Central memory CD8-positive, alpha-beta T cell (primary cell): ENCODE measurements around the gene ARFGEF3.
"Not testable (repeated sequence)": the region's sequence is repeated elsewhere in the genome, so short reads cannot be mapped to it uniquely, and the experiment has no call there.

Experiments used
- ATAC-seq: fragments of 150-1000 bp; cut with Tn5 transposase; replicated peaks from 2 replicates; pipeline ENCODE4 v1.10.0; 2022; ENCODE audit warnings: mild to moderate bottlenecking, moderate FRiP score, moderate number of reproducible peaks; ENCODE audit not compliant: poor library complexity, severe bottlenecking; ENCODE audit errors: extremely low read depth
- DNase-seq, 2 donors: peaks; one replicate each; pipeline ENCODE4 v3.0.0; 2021; ENCODE audit warnings: low spot score in 2 of 2
- H3K27ac Mint-ChIP-seq: one replicate; pipeline ENCODE4 v1.8.0; 2022; ENCODE audit warnings: low read depth, mild to moderate bottlenecking, moderate library complexity, mixed read lengths
- H3K27me3 Mint-ChIP-seq: one replicate; pipeline ENCODE4 v1.8.0; 2022; ENCODE audit warnings: mixed read lengths
- H3K36me3 Mint-ChIP-seq: one replicate; pipeline ENCODE4 v1.8.0; 2022; ENCODE audit warnings: mild to moderate bottlenecking, moderate library complexity, mixed read lengths; ENCODE audit not compliant: insufficient read depth
- H3K4me1 Mint-ChIP-seq: one replicate; pipeline ENCODE4 v1.8.0; 2022; ENCODE audit warnings: mixed read lengths
- H3K4me3 Mint-ChIP-seq: one replicate; pipeline ENCODE4 v1.8.0; 2022; ENCODE audit warnings: mild to moderate bottlenecking, moderate library complexity, mixed read lengths
- H3K9me3 Mint-ChIP-seq: one replicate; pipeline ENCODE4 v1.8.0; 2022; ENCODE audit warnings: mixed read lengths

Gene ARFGEF3

DNA sequence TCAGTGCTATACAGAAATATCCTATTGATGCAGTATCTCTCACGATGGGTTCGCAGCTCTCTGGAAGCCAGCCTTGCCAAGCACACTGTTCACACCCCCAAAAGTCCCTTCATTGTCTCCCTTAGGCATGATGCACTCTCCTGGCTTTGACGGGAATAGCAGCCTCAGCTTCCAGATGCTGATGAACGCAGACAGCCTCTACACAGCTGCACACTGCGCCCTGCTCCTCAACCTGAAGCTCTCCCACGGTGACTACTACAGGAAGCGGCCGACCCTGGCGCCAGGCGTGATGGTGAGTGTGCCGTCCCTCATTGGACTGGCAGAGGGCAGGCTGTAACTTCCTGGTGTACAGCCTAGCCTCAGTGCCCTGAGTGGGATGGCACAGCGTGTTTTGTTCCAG is 116.6 kb downstream of the ARFGEF3 start:
- Mint-ChIP-seq H3K9me3 (no peaks in the 10 kb centered on the region), H3K4me3 (no peak overlapping the region), H3K27me3 (peaks cover 9% of the 10 kb centered on the region), H3K4me1 (no peaks in the 10 kb centered on the region), H3K36me3 (no peaks in the 10 kb centered on the region), H3K27ac (no peak overlapping the region)
- DNase-seq = no peak
- ATAC-seq = no peak

GRCh38 chr6:138285800-138286199 is 124.1 kb downstream of the ARFGEF3 start:
- no peaks in the 10 kb centered on the region for H3K36me3 Mint-ChIP-seq
- H3K4me3 Mint-ChIP-seq = no peak overlapping the region
- peaks cover 18% of the 10 kb centered on the region for H3K27me3 Mint-ChIP-seq

DNA sequence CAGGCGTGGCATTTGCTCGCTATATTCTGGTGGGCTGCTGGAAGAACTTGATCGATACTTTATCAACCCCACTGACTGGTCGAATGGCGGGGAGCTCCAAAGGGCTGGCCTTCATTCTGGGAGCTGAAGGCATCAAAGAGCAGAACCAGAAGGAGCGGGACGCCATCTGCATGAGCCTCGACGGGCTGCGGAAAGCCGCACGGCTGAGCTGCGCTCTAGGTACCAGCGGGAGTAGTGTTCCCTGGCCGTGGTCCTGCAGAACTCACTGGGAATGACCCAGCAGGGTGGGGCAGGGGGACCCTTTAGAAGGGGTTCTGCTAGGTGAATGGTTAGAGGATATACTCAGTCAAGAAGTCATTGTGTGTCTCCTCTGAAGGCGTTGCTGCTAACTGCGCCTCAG is 125.0 kb downstream of the ARFGEF3 start:
- H3K36me3 Mint-ChIP-seq = no peaks in the 10 kb centered on the region
- H3K27me3 Mint-ChIP-seq = peaks cover 18% of the 10 kb centered on the region
- H3K27ac Mint-ChIP-seq = no peak overlapping the region
- H3K9me3 Mint-ChIP-seq = no peaks in the 10 kb centered on the region
- ATAC-seq = no peak
- H3K4me1 Mint-ChIP-seq = no peaks in the 10 kb centered on the region
- H3K4me3 Mint-ChIP-seq = no peak overlapping the region
- DNase-seq = no peak

More at GRCh38 chr6:138285800-138286199, 124.1 kb downstream of the ARFGEF3 start:
- DNase-seq (no peak), ATAC-seq (no peak)
- no peaks in the 10 kb centered on the region for H3K4me1 Mint-ChIP-seq
- H3K27ac Mint-ChIP-seq = no peak overlapping the region
- no peaks in the 10 kb centered on the region for H3K9me3 Mint-ChIP-seq

DNA sequence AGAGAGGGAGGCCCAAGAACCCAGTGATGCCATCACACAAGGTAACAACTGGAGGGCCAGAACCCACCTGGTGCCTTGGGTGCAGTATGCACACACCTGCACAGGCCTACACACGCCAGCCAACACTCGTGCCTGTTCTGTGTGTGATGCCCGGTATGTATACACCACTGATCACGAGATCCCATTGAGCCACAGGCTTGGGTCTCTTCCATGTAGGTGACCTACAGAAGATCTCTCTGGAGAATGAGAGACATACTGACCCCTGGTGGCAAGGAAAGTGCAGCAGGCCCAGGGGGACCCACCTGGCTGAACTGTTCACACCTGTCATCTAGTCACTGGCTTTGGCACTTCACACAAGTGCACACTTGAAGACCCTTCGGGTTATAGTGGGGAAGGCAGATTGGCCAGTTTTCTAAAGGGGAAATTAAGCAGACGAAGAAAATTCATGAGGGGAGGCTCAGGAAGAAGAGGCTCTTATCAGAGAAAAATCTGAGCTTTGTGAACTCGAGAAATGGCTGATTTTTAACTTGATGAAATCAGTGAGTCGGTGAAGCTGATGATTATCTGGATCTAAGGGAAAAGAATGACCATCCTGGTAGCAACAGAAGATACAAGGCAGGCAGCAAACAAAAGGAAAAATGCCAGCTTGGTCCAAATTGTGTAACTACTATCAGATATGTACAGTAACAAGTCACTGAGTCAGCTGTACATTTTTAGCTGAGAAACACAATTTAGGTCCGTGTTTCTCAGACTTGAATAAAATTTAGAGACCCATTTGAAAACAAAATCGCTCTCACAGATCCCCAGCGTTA is 125.6 kb downstream of the ARFGEF3 start:
- Mint-ChIP-seq H3K9me3 (no peaks in the 10 kb centered on the region), H3K36me3 (no peaks in the 10 kb centered on the region), H3K27me3 (peaks cover 18% of the 10 kb centered on the region), H3K27ac (no peak overlapping the region), H3K4me3 (no peak overlapping the region), H3K4me1 (no peaks in the 10 kb centered on the region)
- ATAC-seq (no peak), DNase-seq (peak in 1 of 2 donors; percentile 19)

GRCh38 chr6:138288428-138289085 is 126.8 kb downstream of the ARFGEF3 start:
- H3K27ac Mint-ChIP-seq, H3K4me3 Mint-ChIP-seq, H3K4me1 Mint-ChIP-seq, H3K9me3 Mint-ChIP-seq, H3K36me3 Mint-ChIP-seq, ATAC-seq, DNase-seq: not testable (repeated sequence)
- peaks cover 18% of the 10 kb centered on the region for H3K27me3 Mint-ChIP-seq

- peak; percentile 28 for ATAC-seq
- no peaks in the 10 kb centered on the region for H3K36me3 Mint-ChIP-seq
- no peak overlapping the region for H3K4me3 Mint-ChIP-seq
- H3K9me3 Mint-ChIP-seq = no peaks in the 10 kb centered on the region
- no peak overlapping the region for H3K27ac Mint-ChIP-seq
- H3K4me1 Mint-ChIP-seq = no peaks in the 10 kb centered on the region
- no peak for DNase-seq
- H3K27me3 Mint-ChIP-seq = peaks cover 18% of the 10 kb centered on the region
Observed at GRCh38 chr6:138289739-138290138, 128.0 kb downstream of the ARFGEF3 start.

DNA sequence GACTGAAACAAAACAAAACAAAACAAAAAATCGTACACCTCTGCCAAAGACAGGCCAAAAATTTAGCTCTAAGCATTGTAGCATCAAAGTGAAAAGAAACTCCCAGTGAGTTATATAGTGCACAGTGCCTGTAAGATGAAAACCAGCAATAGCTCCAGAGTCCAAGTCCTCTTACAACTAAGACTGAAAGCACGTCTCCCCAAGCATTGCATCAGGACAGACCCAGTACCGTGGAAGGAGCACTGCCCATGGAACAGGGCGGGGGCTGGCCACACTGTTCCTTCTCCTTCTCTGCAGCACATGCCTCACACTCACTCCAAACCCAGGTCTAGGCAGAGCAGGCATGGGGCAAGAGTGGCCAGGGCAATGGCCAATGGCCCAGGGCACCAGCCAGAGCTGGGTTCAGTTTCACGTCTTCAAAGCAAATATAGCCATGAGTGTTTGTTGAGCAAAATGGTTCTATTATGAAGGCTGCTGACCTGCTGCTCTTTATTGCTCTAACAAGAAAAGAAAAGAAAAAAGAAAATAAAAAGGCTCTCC is 128.8 kb downstream of the ARFGEF3 start:
- ATAC-seq (no peak), DNase-seq (no peak)
- no peaks in the 10 kb centered on the region for H3K4me1 Mint-ChIP-seq
- H3K36me3 Mint-ChIP-seq = no peaks in the 10 kb centered on the region
- H3K27ac Mint-ChIP-seq = no peak overlapping the region
- H3K4me3 Mint-ChIP-seq = no peak overlapping the region
- no peaks in the 10 kb centered on the region for H3K9me3 Mint-ChIP-seq
- H3K27me3 Mint-ChIP-seq = peaks cover 18% of the 10 kb centered on the region

DNA sequence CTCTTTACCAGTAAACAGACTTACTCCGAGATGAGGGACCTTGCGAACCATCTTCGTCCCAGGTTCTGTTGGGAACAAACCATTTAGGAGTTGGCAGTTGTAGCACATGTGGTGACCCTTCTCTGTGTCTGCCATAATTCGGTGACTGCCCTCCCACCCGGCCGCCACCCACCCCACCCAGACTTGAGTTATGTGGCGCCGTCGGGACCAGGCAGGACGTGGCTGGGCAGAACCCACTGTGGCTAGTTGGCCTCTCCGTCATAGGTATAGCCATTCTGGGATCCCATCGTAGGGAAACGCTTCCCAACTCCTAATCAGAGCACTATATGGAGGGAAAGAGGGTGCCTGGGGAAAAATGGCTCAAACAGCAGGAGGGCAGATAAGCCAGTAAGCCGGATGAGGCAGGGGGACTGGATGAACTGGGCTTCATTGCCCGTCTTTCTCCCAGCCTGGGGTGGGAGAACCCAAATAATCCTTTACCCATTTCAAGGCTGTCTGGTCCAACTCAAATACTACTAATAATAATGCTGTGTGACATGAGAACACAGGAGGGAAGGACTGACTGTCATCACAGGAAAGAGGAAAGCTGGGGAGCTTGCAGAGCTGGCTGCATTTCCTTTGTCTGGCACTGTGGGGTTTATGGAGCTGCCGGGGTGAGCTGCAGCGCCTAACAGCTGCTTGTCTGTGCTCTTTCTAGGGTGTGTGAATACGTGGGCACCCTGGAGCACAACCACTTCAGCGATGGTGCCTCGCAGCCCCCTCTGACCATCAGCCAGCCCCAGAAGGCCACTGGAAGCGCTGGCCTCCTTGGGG is 129.5 kb downstream of the ARFGEF3 start:
- DNase-seq (no peak), ATAC-seq (no peak)
- Mint-ChIP-seq H3K36me3 (no peaks in the 10 kb centered on the region), H3K4me1 (no peaks in the 10 kb centered on the region), H3K27me3 (peaks cover 18% of the 10 kb centered on the region), H3K9me3 (no peaks in the 10 kb centered on the region), H3K27ac (no peak overlapping the region), H3K4me3 (no peak overlapping the region)

- Mint-ChIP-seq H3K36me3 (no peaks in the 10 kb centered on the region), H3K4me3 (no peak overlapping the region), H3K27ac (no peak overlapping the region), H3K27me3 (peaks cover 18% of the 10 kb centered on the region), H3K4me1 (no peaks in the 10 kb centered on the region), H3K9me3 (no peaks in the 10 kb centered on the region)
- DNase-seq (no peak), ATAC-seq (no peak)
Observed at GRCh38 chr6:138291849-138292181, 130.1 kb downstream of the ARFGEF3 start.

DNA sequence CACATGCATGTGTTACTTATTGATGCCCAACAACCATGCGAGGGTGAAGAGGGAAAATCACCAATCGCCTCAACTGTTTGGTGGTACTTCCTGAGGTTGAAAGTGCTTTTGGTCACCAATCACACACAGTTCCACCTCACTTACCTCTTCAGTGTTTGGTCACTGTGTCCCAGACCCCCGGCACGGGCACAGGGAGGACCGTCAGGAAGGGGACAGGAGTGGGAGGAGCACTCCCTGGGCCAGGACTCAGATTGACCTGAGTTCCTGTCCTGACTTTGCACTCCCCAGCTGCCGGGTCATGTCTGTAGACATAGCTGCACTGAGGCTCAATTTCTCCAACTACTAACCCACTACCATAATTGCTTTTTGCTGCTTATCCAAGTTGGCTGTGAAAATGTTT is 130.7 kb downstream of the ARFGEF3 start:
- H3K9me3 Mint-ChIP-seq = no peaks in the 10 kb centered on the region
- no peak for DNase-seq
- no peak overlapping the region for H3K4me3 Mint-ChIP-seq
- no peaks in the 10 kb centered on the region for H3K4me1 Mint-ChIP-seq
- no peaks in the 10 kb centered on the region for H3K36me3 Mint-ChIP-seq
- peaks cover 12% of the 10 kb centered on the region for H3K27me3 Mint-ChIP-seq
- ATAC-seq = no peak
- H3K27ac Mint-ChIP-seq = no peak overlapping the region

GRCh38 chr6:138293428-138294395 is 132.0 kb downstream of the ARFGEF3 start:
- Mint-ChIP-seq H3K9me3 (no peaks in the 10 kb centered on the region), H3K4me3 (no peak overlapping the region), H3K4me1 (no peaks in the 10 kb centered on the region), H3K27ac (no peak overlapping the region), H3K27me3 (peaks cover 15% of the 10 kb centered on the region), H3K36me3 (no peaks in the 10 kb centered on the region)
- no peak for ATAC-seq
- DNase-seq = no peak

DNA sequence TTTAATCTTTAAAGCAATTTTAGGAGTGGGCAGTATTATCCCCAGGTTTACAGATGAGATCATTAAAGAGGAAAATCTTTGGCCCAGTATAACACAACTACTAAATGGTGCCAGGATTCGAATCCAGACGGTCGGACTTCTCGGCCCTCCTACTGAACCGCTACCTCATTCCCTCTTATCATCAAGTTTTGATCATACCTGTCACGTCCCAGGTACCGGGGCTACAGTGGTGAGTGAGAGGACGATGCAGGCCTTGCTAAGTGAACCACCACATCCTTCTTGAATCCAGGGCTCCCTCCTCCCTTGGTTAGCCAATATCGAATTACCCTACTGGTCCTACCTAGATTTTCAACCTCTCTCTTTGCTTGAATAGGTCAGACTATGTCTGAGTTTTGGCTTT is 134.6 kb downstream of the ARFGEF3 start:
- Mint-ChIP-seq H3K36me3 (no peaks in the 10 kb centered on the region), H3K4me1 (peaks cover 6% of the 10 kb centered on the region), H3K27ac (no peak overlapping the region), H3K4me3 (no peak overlapping the region), H3K27me3 (peaks cover 40% of the 10 kb centered on the region), H3K9me3 (no peaks in the 10 kb centered on the region)
- DNase-seq (no peak), ATAC-seq (no peak)
